HG03280 (cell line): Measurements from ENCODE around the gene OXCT2.
"Not testable (repeated sequence)": the region's sequence is repeated elsewhere in the genome, so short reads cannot be mapped to it uniquely, and the experiment has no call there.

Experiments used
- ATAC-seq: cut with Tn5 transposase; IDR thresholded peaks from one replicate; pipeline ENCODE4 v1.9.1; 2021; ENCODE audit warnings: mild to moderate bottlenecking, moderate library complexity; ENCODE audit not compliant: unreplicated experiment

The OXCT2 gene

DNA sequence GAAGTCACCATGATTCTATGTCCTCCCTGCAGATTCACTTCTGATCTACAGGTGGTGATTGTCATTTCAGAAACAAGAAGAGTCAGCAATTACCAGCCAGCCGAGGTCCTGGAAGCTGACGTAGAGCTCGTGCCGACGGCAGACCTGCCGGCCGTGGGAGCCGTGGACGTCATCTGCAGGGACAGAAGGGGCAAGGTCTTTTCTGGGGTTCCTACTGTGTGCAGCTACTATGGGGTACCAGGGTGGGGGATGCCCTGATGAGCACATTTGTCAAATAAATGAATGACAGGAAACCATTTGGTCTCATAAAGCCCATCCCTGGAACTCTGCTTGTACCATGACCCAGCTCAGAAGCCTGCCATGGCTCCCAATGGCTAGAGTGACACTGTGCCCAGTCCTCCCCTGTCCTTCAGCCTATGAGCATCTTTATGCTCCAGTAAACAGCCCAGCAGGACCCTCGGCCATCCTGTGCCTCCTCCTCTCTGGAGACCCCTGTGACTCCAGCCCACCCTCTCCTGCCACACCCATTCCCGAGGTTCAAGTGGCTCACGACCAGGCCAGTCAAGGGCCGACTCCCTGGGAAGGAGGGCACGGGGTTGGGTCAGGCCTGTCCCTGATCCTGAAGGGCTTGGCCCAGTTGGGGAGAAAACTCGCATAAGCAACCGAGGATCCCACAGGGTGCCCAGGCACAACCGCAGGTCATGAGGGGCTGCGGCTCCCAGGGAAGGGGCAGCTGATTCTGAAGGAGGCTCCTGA lies 7.4 kb downstream of the OXCT2 start:
- ATAC-seq = not testable (repeated sequence)

DNA sequence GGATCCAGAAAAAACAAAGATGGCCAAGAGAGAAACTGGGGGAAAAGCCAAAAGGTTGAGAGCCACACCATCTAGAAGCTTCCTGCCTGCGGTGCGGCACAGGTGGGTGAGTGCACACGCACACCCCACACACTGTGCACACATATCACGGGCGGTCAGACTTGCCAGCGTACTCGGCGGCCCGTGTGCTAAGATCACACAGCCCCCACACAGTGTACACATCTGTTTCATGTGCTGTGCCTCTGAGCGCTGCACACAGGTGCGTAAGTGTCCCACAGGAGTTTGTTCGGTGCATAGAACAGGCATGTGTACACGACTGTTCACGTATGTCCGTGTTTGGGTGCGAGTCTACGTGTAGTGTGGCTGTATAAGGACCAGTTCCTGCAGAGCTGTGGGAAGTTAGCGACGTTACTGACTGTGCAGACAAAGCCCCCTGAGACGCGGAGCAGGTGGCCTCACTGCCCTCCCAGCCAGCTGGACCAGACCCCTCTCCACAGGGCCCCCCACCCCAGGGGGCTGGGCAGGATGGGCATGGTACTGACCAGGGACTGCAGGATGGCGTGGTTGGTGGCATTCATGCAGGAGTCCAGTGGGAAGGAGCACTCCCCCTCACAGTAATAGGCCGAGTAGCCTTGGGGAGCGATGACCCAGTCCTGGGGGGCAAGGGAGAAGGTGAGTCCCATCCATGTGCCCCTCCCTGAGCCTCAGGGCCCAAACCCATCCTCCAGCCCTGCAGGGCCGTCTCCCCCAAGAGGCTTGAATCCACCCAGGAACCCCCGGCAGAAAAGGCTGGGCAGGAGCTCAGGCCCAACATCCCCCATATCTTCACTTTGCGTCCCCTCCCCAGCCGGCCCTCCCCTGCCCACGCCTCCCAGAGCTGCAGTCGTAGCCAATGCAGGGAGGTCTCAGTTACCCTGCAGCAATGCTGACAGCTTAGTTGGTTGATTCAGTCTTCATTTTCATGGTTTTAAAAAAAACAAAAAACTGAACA lies 8.3 kb downstream of the OXCT2 start:
- no peak for ATAC-seq

DNA sequence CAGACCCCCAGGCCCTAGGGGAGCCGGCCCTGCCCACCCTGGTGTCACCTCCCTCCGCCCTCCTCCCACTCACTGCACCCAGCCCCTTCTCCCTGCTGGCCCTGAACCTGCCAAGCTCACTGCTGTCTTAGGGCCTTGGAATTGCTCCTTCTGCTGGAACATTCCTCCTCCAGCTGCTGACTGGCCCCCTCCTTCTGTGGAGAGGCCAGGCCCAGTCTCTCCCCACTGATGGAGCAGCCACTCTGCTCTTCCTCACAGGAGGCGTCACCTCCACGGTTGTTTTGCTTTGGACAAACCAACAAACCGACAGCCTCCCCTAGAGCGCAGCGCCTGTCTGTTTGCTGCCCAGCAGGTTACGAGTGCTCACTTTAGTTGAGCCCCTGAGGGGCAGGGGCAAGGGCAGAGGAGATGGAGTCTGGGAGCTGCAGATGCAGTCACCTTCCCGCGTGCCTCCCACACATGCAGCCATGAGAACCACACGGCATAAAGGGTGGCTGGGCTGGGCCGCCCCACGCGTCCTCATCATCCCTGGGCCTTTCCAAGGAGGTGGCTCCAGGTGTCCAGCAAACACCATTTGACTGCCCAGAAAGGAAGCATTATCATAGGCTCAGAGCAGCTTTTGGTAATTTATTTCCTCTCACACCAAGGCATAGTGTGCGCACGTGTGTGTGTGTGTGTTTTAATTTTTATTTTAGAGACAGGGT lies 9.4 kb downstream of the OXCT2 start:
- no peak for ATAC-seq

DNA sequence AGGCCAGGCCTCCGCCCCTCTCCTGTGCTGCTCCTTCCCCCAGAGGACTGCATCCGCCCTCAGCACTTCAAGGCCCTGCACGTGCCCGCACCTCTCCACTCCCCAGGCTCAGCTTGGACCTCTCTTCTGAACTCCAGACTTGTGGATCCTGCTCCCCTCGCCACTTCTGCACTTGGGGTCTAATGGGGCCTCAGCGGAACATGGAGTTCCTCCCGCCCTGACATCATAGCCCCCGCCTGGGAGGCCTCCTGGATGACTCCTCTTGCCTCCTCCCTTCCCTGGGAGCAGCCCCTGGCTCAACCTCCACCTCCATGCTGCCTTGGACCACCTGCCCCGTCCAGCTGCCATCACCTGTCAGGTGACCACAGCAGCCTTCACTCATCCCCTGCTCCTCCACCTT lies 10.1 kb downstream of the OXCT2 start:
- no peak for ATAC-seq

GRCh38 chr1:39760074-39761008 lies 10.8 kb downstream of the OXCT2 start:
- ATAC-seq = no peak

GRCh38 chr1:39759436-39759726 lies 11.8 kb downstream of the OXCT2 start:
- ATAC-seq = no peak

- ATAC-seq = no peak
These were observed 12.4 kb downstream of the OXCT2 start for GRCh38 chr1:39758556-39759435.

GRCh38 chr1:39757501-39757900 lies 13.6 kb downstream of the OXCT2 start:
- no peak for ATAC-seq

- ATAC-seq = no peak
These were observed 15.0 kb downstream of the OXCT2 start for GRCh38 chr1:39755965-39756659.

- no peak for ATAC-seq
These were observed 16.1 kb downstream of the OXCT2 start for GRCh38 chr1:39754906-39755504.

DNA sequence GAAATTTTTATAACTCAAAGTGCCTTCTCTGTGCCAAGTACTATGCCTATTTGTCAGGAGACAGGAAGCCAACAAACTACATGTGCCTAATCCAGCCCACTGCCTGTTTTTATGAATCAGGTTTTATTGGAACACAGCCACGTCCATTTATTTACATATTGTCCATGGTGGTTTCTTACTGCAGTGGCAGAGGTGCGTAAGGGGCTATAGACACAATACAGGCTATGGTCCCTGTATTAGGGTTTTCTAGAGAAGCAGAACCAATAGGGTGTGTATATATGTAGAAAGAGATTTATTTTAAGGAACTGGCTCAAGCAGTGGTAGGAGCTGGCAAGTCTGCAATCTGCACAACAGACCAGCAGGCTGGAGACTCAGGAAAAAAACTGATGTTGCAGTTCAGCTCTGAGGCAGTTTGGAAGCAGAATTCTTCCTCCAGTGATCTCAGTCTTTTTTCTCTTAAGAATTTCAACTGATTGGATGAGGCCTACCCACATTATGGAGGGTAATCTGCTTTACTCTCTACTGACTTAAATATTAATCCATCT lies 17.1 kb downstream of the OXCT2 start:
- no peak for ATAC-seq

- no peak for ATAC-seq
These were observed 17.8 kb downstream of the OXCT2 start for GRCh38 chr1:39753132-39754025.

DNA sequence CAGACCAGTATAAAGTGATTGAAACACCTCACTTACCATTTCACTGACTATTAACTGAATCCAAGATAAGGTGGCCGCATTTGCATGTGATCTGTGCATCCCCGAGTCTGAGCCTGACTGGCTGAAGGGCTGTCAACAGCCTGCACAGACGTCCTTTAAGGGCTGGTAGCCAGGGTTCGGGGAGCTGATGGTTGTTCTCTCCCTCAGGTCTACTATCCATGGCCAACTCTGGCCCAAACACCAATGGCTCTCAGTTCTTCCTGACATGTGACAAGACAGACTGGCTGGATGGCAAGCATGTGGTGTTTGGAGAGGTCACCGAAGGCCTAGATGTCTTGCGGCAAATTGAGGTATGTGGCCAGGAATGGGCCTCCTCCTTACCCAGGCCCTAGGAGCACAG lies 18.4 kb downstream of the OXCT2 start:
- no peak for ATAC-seq

GRCh38 chr1:39751595-39751994 lies 19.6 kb downstream of the OXCT2 start:
- ATAC-seq = no peak

DNA sequence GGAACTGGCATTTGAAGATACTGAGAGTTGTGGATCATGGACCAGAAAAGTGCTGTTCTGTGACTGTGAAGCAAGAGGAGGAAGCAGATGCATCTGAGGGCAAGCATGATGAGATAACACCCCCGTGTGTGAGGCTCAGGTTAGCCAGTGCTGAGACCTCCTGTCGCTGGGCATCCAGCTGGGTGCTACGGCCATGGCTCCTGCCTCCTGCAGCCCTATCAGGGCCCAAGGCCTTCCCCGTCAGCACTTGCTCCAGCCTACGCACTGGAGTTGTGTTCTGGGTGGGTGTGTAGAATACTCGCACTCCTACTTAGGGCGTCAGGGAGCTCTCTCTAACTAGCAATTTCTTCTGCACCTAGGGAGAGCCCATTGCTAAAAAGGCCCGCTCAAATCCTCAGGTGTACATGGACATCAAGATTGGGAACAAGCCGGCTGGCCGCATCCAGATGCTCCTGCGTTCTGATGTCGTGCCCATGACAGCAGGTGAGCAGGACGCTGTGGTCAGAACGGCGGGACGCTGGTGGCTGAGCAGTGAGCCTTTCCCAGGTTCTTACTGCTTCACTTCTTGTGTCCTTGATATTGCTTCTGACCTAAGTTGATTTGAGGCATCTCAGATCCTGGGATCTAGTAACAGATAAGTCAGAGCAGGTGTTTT lies 26.0 kb downstream of the OXCT2 start:
- no peak for ATAC-seq

DNA sequence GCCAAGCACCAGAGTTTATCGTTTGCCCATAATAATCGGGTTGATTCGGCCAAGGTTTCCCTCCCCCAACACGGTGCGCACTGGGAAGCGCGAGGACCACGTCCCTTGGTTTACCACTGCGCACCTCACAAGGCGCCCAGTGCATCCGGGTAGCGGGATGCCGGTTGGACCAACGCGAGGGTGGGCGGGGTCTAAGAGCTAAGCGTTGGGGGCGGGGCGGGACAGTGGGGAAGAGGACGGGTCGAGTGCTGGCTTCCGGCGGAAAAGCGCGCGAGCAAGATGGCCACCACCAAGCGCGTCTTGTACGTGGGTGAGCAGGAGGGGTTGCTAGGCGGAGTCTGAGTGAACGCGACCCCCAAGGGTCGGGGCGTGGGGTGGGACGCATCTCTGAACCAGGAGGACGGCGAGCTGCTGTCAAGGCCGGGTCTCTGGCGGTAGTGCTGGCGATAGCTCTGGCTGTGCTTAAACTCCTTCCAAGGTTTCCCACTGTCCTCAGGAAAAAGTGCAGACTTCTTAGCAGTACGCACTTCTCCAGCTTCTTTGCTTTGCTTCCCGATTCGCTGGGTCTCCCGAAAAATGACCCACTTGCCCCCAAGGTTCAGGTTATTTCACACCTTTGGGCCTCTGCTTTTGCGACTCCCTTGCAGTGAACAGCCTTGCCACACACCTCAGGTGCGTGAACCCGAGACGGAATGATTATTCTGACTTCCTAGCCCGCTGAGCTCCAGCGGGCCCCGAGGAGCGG lies 32.4 kb downstream of the OXCT2 start, which contains the start of gene PPIE:
PPIE (plus strand) TSS at position 261 of the 745 bp plus-strand sequence; CDS start at position 280, 19 bp downstream.
- peak; percentile 94 for ATAC-seq
